Kidney epithelial cell (primary cell): ENCODE results near the gene MTARC2. TPM values are rescaled to one million over a fixed set of nuclear protein-coding genes. Genes with fewer than 3 reads are reported as not detected.

Source experiments
- DNase-seq: peaks from one replicate; pipeline ENCODE4 v3.0.0-alpha.2; 2010; ENCODE audit warnings: low read depth
- H3K27me3 ChIP-seq: 2 replicates; pipeline ENCODE4 v1.6.0; 2011; ENCODE audit warnings: low read length; ENCODE audit not compliant: control insufficient read depth, insufficient read depth
- H3K36me3 ChIP-seq: 2 replicates; pipeline ENCODE4 v1.5.1; 2011; ENCODE audit warnings: low read length; ENCODE audit not compliant: control insufficient read depth, insufficient read depth
- H3K4me3 ChIP-seq: 2 replicates; pipeline ENCODE4 v1.5.1; 2011; ENCODE audit warnings: low read depth, mild to moderate bottlenecking, control low read depth, low read length
- total RNA-seq: library from RNA; depleted of rRNA; stranded (reverse); fragments of >200 nt; gene quantifications from 2 replicates; pipeline ENCODE4 v1.2.3, GENCODE V29; 2015
- TF ChIP-seq, protein P1 (sequence below): IDR thresholded peaks from 2 replicates; pipeline ENCODE4 v1.5.1; 2011; ENCODE audit warnings: mild to moderate bottlenecking, moderate library complexity, low read length, control low read depth, inconsistent platforms; ENCODE audit not compliant: insufficient read depth, poor library complexity, severe bottlenecking

Gene MTARC2
- total RNA-seq: 8.7 and 8.9 TPM in 2 replicates

DNA sequence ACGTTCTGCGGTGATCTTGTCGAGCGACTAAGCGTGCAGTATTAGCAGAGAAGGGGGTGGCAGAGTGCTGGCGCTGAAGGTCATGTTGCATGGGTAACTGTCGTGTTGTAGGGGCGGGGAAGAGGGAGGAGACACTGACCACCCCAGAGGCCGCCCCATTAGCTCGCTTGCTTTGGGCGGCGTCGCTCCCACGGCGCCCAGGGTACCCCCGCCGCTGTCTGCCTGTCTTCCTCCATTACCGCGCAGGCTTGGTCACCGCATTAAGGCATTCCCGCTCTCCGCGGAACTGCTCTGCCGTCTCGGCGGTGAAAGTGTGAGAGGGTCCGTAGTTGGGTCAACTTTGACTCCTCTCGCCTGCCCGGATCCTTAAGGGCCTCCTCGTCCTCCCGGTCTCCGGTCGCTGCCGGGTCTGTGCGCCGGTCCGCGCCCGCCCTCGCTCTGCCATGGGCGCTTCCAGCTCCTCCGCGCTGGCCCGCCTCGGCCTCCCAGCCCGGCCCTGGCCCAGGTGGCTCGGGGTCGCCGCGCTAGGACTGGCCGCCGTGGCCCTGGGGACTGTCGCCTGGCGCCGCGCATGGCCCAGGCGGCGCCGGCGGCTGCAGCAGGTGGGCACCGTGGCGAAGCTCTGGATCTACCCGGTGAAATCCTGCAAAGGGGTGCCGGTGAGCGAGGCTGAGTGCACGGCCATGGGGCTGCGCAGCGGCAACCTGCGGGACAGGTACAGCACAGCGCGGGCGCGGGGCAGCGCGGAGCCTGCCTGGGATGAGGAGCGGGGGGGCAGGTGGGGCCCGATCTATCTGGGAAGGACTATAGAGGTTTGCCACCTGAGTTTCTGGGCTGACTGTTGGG lies at the start of gene MTARC2:
TSS of gene MTARC2 (plus strand) at position 234 of the 846 bp plus-strand sequence. CDS start at position 444, 210 bp downstream.
- no peaks in the 10 kb centered on the region for H3K36me3 ChIP-seq
- no peak for DNase-seq

DNA sequence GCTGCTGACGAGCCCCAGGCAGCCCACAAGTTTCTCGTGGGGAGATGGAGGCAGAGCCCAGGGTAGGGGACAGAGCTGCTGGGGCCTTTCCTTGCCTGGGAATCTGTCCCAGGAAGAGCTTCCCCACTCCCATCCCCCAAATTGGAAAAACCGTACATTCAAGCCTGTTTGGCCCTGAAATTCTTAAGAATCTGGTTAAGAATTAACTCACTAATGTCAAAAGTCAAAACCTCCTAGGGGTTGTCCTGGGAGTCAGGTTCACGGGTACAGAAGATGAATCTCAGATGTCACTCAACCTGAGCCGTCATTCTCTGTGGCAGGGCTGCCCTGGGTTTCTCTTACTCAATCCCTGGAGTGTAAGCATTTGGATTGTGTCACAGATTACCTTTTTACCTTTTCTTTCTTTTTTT lies 49.5 kb upstream of the MTARC2 start:
- Histone ChIP-seq H3K36me3 (no peaks in the 10 kb centered on the region), H3K4me3 (no peak overlapping the region), H3K27me3 (peaks cover 3% of the 10 kb centered on the region)
- TF ChIP-seq, protein P1, sequence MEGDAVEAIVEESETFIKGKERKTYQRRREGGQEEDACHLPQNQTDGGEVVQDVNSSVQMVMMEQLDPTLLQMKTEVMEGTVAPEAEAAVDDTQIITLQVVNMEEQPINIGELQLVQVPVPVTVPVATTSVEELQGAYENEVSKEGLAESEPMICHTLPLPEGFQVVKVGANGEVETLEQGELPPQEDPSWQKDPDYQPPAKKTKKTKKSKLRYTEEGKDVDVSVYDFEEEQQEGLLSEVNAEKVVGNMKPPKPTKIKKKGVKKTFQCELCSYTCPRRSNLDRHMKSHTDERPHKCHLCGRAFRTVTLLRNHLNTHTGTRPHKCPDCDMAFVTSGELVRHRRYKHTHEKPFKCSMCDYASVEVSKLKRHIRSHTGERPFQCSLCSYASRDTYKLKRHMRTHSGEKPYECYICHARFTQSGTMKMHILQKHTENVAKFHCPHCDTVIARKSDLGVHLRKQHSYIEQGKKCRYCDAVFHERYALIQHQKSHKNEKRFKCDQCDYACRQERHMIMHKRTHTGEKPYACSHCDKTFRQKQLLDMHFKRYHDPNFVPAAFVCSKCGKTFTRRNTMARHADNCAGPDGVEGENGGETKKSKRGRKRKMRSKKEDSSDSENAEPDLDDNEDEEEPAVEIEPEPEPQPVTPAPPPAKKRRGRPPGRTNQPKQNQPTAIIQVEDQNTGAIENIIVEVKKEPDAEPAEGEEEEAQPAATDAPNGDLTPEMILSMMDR: no peak
- no peak for DNase-seq

More for the DNA sequence above, at the start of gene MTARC2:
- TF ChIP-seq, protein P1: no peak
- Histone ChIP-seq H3K4me3 (peak within 1 kb of the TSS; percentile 77), H3K27me3 (no peaks in the 10 kb centered on the region)

DNA sequence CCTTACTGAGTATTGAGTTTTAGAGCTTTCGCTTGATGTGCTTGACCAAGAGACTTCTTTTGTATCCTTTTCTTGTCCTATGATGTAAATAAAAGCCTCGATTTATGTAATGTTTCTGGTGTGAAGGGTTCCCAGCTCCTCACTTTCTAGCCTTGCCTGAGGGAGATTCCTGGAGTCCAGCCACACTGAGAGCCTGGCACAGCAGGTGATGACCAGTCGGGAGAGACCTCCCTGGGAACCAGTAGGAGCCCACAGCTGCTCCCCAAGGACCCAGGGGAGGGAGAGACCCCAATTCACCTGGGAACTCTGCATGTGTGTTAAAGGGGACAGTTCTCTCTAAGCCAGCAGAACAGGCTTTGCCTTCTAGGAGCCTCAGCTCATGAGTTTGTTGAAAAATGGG lies 49.1 kb upstream of the MTARC2 start:
- DNase-seq: no peak

DNA sequence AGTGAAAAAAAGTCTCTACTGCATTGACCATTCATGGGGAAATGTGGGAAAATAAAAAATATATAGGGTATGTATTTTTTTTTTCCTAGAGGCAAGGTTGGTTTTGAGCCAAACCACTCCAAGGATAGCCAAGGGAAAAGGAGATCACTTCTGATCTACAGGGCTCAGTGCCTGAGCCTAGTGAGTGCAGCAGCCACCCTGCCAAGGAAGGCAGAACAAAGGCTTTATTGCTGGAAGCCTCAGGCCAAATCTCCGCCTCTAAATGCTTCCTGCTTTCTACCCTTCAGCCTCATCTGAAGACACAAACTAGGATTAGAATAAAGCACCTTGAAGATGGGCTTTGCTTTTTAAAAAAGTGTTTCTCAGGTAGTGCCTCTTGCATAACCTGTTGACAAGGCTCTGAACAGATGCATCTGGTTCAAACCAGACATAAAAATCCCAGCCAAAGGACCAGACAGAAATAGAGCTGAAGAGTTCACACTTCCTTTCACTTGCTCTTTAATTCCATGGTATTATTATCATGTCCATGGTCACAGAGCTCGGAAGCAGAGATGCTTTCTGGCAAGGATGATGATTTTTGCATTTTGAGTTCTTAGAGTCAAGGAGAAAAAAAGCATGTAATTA lies 47.5 kb upstream of the MTARC2 start:
- Histone ChIP-seq H3K36me3 (no peaks in the 10 kb centered on the region), H3K27me3 (peaks cover 3% of the 10 kb centered on the region), H3K4me3 (no peak overlapping the region)
- TF ChIP-seq, protein P1: no peak
- no peak for DNase-seq

More for the DNA sequence above, 49.1 kb upstream of the MTARC2 start:
- H3K27me3 ChIP-seq: peaks cover 3% of the 10 kb centered on the region
- H3K36me3 ChIP-seq: no peaks in the 10 kb centered on the region
- no peak overlapping the region for H3K4me3 ChIP-seq
- TF ChIP-seq, protein P1: no peak

DNA sequence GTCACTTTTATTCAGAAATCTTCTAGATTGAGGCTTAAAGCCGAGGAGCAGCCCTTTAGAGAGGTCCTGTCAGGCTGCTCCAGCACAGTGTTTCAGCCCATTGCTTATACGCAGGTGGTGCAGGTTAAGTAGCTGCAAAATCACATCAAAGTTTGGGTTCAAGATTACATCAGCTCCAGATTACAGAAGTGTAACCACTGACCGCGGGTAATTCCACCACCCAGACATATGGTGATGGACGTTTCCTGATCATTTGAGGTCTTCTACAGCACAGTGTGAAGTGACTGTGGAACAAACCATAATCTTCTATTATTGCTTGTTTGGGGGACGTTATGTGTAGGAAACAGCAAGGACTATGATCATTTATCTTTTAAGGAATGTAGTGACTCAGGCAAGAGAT lies 46.1 kb upstream of the MTARC2 start:
- Histone ChIP-seq H3K27me3 (peaks cover 3% of the 10 kb centered on the region), H3K36me3 (no peaks in the 10 kb centered on the region), H3K4me3 (no peak overlapping the region)
- DNase-seq: no peak
- TF ChIP-seq, protein P1: no peak
